Spinal cord (tissue), 10 donors: ENCODE data around the gene ZFP3. TPM values are rescaled to one million over a fixed set of nuclear protein-coding genes. Genes with fewer than 3 reads are reported as not detected.
A peak's percentile ranks its signal among the peaks of the same experiment; 100 is the strongest.
"Not testable (repeated sequence)": the region's sequence is repeated elsewhere in the genome, so short reads cannot be mapped to it uniquely, and the experiment has no call there.

Experiments used
- DNase-seq, 6 donors: peaks; one replicate each; pipeline versions ENCODE4 v3.0.0 to v3.0.0-alpha.2; 2013 to 2015; ENCODE audit warnings: low spot score in 6 of 6, low read depth in 4 of 6
- H3K27ac ChIP-seq: one replicate; pipeline ENCODE4 v1.5.1; 2013; ENCODE audit warnings: low read depth, low read length, control low read depth
- H3K27me3 ChIP-seq: one replicate; pipeline ENCODE4 v1.6.1; 2013; ENCODE audit warnings: low read length; ENCODE audit not compliant: control insufficient read depth, insufficient read depth
- H3K36me3 ChIP-seq: one replicate; pipeline ENCODE4 v1.6.1; 2013; ENCODE audit warnings: low read length; ENCODE audit not compliant: control insufficient read depth, insufficient read depth
- H3K4me1 ChIP-seq: one replicate; pipeline ENCODE4 v1.6.1; 2013; ENCODE audit warnings: low read length; ENCODE audit not compliant: control insufficient read depth, insufficient read depth
- H3K4me3 ChIP-seq: one replicate; pipeline ENCODE4 v1.5.1; 2013; ENCODE audit warnings: low read depth, low read length, control low read depth
- H3K9me3 ChIP-seq: one replicate; pipeline ENCODE4 v1.6.1; 2013; ENCODE audit warnings: low read length; ENCODE audit not compliant: control insufficient read depth, insufficient read depth
- WGBS: methylation state at CpG from one replicate; pipeline ENCODE4 v1.1.5; 2013; ENCODE audit warnings: missing lambda C conversion rate; ENCODE audit not compliant: insufficient coverage; 5-methylcytosine and 5-hydroxymethylcytosine counted together
- polyA plus RNA-seq, 2 donors: library from polyadenylated mRNA; unstranded; fragments of 120-200 nt; gene quantifications; one replicate each; pipeline ENCODE4 v1.2.1, GENCODE V29; 2013; ENCODE audit not compliant: insufficient read length in 2 of 2
- total RNA-seq, 2 donors: library from RNA; depleted of rRNA in 1 of 2; stranded (reverse); fragments of 120-200 nt in 1 of 2; fragments of >200 nt in 1 of 2; gene quantifications; one replicate each; pipeline versions ENCODE4 v1.2.3 to v1.2.4, GENCODE V29; 2013 to 2014
- donor health status: healthy.

ZFP3 gene
- total and polyA plus RNA-seq, 4 donors = 8.9 to 16.1 (median 11.4) TPM

DNA sequence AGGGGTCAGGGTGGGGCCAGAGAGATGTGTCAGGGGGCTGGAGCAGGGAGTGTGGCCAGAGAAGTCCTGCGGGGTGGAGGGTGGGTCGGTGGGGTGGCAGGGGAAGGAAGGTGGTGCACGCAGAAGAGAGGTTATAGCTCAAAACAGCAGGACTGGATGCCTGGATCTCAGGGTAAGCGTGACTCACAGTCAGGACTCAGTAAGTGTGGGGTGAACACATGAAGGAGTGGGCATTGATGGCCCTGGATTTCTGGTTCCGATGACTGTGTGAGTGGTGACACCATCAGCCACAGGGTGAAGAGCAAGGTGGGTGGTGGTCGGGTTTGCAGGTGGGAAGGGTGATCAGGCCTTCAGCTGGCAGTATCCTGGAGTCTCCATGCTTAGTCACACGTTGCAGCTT lies 43.8 kb downstream of the ZFP3 start:
- not testable (repeated sequence) for H3K36me3 ChIP-seq, H3K9me3 ChIP-seq, H3K4me3 ChIP-seq, H3K27ac ChIP-seq, DNase-seq
- Histone ChIP-seq H3K27me3 (peaks cover 24% of the 10 kb centered on the region), H3K4me1 (peaks cover 10% of the 10 kb centered on the region)
- 77% methylated on average over 7 of the region's 7 CpGs for WGBS

DNA sequence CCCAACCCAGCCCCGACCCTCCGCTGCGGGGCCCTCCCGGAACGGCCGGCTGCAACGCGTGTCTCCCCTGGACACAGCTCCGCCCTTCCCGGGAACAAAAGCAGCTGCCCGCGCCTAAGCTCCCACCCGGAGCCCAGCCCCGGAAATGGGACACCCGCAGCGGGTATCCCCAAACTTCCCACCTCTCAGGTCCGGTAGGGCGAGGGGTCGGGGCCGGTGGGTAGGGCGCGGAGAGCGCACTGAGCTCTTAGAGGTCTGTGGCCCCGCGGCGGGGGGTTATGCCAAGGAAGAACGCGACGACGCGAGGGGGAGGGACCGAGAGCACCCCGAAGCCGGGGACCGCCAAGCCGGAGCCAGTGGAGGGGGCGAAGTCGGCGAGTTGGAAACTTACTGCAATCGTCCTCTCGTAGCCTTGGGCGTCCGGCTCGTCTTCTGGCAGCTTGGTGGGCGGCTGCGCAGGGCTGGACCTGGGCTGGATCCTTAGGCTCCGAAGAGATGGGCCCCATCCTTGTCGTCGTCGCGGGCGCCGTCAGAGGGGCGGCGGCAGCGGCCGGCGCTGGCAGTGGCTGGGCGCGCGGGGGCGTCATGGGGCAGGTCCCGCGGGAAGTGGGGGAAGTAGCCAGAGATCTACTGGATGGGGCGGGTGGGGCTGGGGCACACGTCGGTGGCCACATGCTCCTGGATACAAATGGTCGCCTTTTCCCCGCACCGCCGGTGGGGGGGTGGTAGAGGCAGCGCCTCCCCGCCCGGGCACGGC lies 44.5 kb downstream of the ZFP3 start:
- no peak overlapping the region for H3K27ac ChIP-seq
- H3K27me3 ChIP-seq = peaks cover 20% of the 10 kb centered on the region
- under 1% methylated on average over 69 of the region's 75 CpGs for WGBS
- DNase-seq = peak in 2 of 6 donors; percentile 15 to 54
- peak overlapping the region; percentile 65 for H3K4me3 ChIP-seq
- H3K4me1 ChIP-seq = peaks cover 10% of the 10 kb centered on the region
- no peaks in the 10 kb centered on the region for H3K36me3 ChIP-seq
- no peaks in the 10 kb centered on the region for H3K9me3 ChIP-seq

DNA sequence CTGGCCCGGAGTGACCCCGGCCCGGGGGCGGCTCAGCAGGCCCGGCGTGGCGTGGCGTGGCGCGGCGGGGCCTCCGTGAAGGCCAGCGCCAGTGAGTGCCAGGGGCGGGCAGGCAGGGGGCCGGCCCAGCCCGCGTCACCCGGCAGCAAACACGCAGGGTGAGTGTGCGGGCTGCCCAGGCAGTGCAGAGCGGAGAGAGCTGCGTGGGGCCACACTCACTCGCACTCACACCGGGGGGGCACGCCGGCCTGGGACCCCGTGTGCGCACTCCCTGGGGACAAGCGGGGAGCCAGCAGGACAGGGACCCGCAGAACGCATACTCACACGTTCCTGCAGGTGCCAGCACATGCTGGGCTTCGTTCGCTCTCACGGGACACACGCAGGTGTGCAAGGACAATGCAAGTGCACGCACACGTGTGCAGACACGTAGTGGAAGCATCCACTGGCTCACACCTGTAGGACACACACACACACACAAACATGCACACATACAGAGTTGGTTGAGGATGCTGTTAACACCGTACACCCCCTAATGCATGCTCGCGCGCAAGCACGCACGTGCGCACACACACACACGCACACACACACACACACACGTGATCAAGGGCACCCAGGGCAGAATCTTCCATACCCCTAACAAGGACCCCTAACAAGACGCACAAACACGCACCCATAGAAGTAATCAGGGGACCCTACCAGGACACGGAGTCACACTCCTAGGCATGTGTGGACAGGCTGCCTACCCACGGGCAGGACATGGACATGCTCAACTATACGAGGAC lies 45.3 kb downstream of the ZFP3 start:
- H3K36me3 ChIP-seq = no peaks in the 10 kb centered on the region
- H3K9me3 ChIP-seq = no peaks in the 10 kb centered on the region
- whole genome bisulfite sequencing = 44% methylated on average over 39 of the region's 53 CpGs
- no peak for DNase-seq
- H3K4me3 ChIP-seq = no peak overlapping the region
- no peak overlapping the region for H3K27ac ChIP-seq
- H3K4me1 ChIP-seq = peaks cover 10% of the 10 kb centered on the region
- H3K27me3 ChIP-seq = peaks cover 13% of the 10 kb centered on the region

DNA sequence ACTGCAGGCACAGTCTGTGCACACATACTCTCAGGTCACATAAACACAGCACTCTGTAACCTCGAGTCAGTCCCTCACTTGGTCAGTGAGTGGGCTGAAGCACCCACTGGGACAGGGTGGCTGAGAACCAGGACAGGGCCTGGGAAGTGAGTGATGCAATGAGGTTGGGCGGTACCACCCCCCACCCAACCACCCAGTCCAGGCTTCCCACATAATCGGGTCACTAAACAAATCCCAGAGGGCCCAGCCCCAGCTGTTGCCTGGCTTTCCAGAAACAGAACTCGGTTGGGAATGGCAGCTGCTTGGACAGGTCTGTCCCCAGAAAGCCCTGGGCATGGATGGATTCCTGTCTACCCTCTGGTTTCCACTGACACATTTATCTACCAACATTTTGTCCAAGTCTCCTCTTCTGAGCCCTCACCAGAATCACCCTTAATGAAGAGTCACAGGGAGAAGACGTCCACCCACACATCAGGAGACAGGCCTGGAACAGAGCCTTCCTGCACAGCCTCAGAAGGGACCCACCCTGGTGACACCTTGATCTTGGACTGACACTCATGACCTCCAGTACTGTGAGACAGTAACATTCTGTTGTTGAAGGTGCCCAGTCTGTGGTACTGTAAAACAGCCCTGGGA lies 46.0 kb downstream of the ZFP3 start:
- H3K36me3 ChIP-seq, H3K4me3 ChIP-seq, DNase-seq, H3K27ac ChIP-seq, H3K9me3 ChIP-seq: not testable (repeated sequence)
- Histone ChIP-seq H3K27me3 (peaks cover 13% of the 10 kb centered on the region), H3K4me1 (peaks cover 10% of the 10 kb centered on the region)
- WGBS = 87% methylated on average over 4 of the region's 5 CpGs

DNA sequence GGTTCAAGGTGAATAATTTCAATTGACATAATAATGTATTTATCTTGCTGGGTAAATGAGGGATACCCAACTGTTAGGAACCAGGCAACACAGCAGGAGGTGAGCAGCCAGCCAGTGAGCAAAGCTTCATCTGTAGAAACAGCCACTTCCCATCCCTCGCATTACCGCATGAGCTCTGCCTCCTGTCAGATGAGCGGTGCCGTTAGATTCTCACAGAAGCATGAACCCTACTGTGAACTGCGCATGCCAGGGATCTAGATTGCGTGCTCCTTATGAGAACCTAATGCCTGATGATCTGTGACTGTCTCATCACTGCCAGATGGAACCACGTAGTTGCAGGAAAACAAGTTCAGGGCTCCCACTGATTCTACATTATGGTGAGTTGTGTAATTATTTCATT lies 46.6 kb downstream of the ZFP3 start:
- not testable (repeated sequence) for H3K9me3 ChIP-seq, H3K27ac ChIP-seq, H3K4me3 ChIP-seq, H3K36me3 ChIP-seq
- Histone ChIP-seq H3K27me3 (peaks cover 13% of the 10 kb centered on the region), H3K4me1 (peaks cover 10% of the 10 kb centered on the region)
- peak in 1 of 6 donors; percentile 48 for DNase-seq
- WGBS = 35% methylated on average over 6 of the region's 7 CpGs

DNA sequence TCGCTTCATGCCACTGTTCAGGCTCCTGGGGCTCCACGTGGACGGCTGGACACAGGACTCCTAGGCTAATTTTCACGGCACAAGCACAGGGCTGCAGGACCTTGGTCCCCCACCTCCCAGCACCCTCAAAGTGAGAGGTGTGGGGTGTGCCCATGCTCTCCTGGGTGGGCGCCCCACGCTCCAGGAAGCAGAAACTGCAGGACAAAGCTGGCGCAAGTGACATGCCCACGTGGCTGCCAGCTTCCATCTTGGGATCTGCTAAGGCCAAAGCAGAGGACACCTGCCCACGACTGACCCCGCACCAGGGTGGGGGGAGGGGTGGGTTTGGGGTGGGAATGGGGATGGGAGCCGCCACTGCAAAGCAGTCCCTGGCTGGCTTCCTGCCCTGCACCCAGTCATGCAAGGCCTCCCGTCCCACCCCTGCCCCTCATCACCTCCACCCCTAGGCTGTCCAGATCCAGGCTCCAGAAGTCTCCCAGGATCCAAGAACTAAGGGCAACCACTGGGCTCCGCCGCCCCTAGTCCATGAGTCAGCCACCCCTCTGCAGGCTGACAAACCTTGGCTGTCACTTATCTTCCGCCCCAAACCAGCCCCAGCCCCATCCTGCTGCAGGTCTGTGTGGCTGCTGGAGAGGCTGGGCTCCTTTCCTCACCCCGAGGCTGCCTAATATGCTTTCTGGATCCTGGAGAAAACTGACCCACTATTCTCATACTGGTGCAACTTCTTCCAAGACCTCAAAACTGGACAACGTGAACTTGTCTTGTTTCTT lies 48.6 kb downstream of the ZFP3 start:
- WGBS = 86% methylated on average over 12 of the region's 17 CpGs
- peaks cover 11% of the 10 kb centered on the region for H3K27me3 ChIP-seq
- peaks cover 10% of the 10 kb centered on the region for H3K4me1 ChIP-seq
- H3K4me3 ChIP-seq = no peak overlapping the region
- DNase-seq = no peak
- no peaks in the 10 kb centered on the region for H3K36me3 ChIP-seq
- no peaks in the 10 kb centered on the region for H3K9me3 ChIP-seq
- no peak overlapping the region for H3K27ac ChIP-seq

DNA sequence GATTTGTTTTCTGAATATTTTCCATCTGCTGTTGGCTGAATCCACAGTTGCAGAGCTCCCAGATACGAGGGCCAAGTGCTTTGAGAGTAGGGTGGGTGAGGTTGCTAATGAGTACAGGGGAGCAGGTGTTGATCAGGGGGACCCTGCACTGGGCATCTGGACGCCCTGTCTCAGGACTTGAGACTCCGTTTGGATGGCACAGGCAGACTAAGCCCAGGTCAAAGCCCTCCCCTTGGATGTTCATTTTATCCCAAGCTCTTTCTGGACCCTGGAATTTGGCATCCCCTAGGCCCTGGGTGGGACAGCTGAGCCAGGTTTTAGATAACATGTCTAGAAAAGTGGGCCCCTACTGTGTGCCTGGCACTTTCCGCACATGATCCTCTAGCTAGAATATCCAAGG lies 49.6 kb downstream of the ZFP3 start:
- no peak overlapping the region for H3K27ac ChIP-seq
- H3K36me3 ChIP-seq = no peaks in the 10 kb centered on the region
- peaks cover 7% of the 10 kb centered on the region for H3K27me3 ChIP-seq
- H3K4me3 ChIP-seq = no peak overlapping the region
- no peaks in the 10 kb centered on the region for H3K9me3 ChIP-seq
- DNase-seq = no peak
- H3K4me1 ChIP-seq = peaks cover 3% of the 10 kb centered on the region
- 82% methylated on average over 3 of the region's 4 CpGs for WGBS

DNA sequence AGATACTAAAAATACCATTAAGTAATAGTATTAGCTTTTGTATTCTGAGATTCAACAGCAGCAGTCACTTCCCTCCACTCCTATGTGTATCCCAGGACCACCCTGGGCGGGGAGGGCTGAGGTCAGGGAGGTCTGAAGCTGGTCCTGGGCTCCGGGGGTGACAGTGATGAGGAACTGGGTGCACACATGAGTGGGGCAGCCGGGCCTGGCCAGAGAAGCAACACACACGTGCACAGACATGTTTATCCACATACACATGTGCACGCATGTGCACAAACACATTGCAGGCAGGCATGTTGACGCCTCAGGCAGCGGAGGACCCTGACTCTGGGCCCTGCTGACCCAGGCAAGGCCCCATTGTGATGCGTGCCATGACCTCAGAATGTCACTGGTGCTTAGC lies 50.1 kb downstream of the ZFP3 start:
- not testable (repeated sequence) for DNase-seq, H3K27me3 ChIP-seq, H3K27ac ChIP-seq, H3K9me3 ChIP-seq, H3K4me1 ChIP-seq, H3K4me3 ChIP-seq, H3K36me3 ChIP-seq
- WGBS = 84% methylated on average over 5 of the region's 8 CpGs

DNA sequence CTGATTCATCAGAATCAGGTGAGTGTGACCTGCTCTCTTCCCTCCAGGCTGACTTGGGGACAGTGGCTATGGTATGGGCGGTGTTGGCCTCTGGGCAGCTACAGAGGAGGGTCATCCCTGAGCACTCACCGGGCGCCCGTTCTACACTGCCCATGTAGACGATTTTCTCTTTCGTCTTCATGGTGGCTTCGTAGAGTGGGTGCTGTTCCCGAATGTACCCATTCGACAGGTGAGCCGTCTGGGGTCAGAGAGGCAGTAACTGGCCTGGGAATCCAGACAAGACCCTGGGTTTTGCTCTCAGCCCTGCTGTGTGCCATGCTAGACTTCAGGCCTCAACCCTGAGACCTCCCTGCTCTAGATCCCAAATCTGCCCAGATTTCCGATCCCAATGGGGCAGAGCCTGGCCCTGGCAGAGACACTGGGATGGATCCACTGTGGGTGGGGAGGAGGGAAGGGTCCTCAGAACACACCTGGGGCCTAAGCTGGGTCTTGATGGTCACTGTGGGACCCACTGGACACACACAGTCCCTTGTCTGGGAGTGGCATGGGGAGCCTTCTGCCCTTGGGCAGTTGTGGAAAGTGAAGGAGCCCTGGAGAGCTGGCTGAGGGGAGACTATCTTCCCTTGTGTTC lies 50.8 kb downstream of the ZFP3 start:
- no peaks in the 10 kb centered on the region for H3K4me1 ChIP-seq
- 90% methylated on average over 10 of the region's 11 CpGs for WGBS
- H3K27ac ChIP-seq = no peak overlapping the region
- no peaks in the 10 kb centered on the region for H3K9me3 ChIP-seq
- peaks cover 1% of the 10 kb centered on the region for H3K27me3 ChIP-seq
- no peak for DNase-seq
- H3K4me3 ChIP-seq = no peak overlapping the region
- H3K36me3 ChIP-seq = no peaks in the 10 kb centered on the region
